Activated T-cell treated with anti-CD3 and anti-CD28 coated beads, Interleukin-2, amount 50 U/mL, for 72 hours (primary cell): Measurements from ENCODE around the gene ZKSCAN2. TPM values are rescaled to one million over a fixed set of nuclear protein-coding genes. Genes with fewer than 3 reads are reported as not detected.
A peak's percentile ranks its signal among the peaks of the same experiment; 100 is the strongest.

Experiments used
- ATAC-seq, 2 donors: fragments of 150-1000 bp; cut with Tn5 transposase; replicated peaks in 1 of 2; 2 replicates each; pipeline ENCODE4 v1.10.0; 2021; ENCODE audit warnings: moderate library complexity in 2 of 2, mild to moderate bottlenecking in 1 of 2
- DNase-seq, 2 donors: peaks; one replicate each; pipeline ENCODE4 v3.0.0; 2021 to 2022; ENCODE audit warnings: mixed read lengths in 1 of 2
- H3K27ac Mint-ChIP-seq: one replicate; pipeline ENCODE4 v1.8.0; 2022; ENCODE audit warnings: mild to moderate bottlenecking, moderate library complexity, mixed read lengths
- H3K27me3 Mint-ChIP-seq: one replicate; pipeline ENCODE4 v1.8.0; 2022; ENCODE audit warnings: low read depth, mixed read lengths
- H3K36me3 Mint-ChIP-seq, 2 donors: one replicate each; pipeline ENCODE4 v1.8.0; 2022; ENCODE audit warnings: mixed read lengths in 2 of 2, mild to moderate bottlenecking in 1 of 2; ENCODE audit not compliant: insufficient read depth in 2 of 2
- H3K4me1 Mint-ChIP-seq: one replicate; pipeline ENCODE4 v1.8.0; 2022; ENCODE audit warnings: low read depth, mixed read lengths
- H3K4me3 Mint-ChIP-seq, 2 donors: one replicate each; pipeline ENCODE4 v1.8.0; 2022; ENCODE audit warnings: mild to moderate bottlenecking in 2 of 2, mixed read lengths in 2 of 2, moderate library complexity in 2 of 2
- H3K9me3 Mint-ChIP-seq, 2 donors: one replicate each; pipeline ENCODE4 v1.8.0; 2022; ENCODE audit warnings: mixed read lengths in 2 of 2
- total RNA-seq, 2 donors: library from RNA; stranded (reverse); gene quantifications; one replicate each; pipeline ENCODE4 v1.2.3, GENCODE V29; 2022

ZKSCAN2 gene
- total RNA-seq, 2 donors from 2014 or later: 5.8 to 6.7 TPM

DNA sequence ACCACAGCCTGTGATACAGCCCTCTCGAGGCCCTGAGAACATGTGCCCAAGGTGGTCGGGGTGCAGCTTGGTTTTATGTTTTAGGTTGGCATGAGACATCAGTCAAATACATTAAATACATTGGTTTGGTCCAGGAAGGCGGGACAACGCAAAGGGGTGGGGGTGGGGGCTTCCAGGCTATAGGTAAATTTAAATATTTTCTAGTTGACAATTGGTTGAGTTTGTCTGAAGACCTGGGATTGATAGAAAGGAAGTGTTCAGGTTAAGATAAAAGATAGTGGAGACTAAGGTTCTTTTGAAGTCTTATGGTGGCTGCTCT, 1.2 kb upstream of the ZKSCAN2 start:
- peak overlapping the region; percentile 94 for H3K27ac Mint-ChIP-seq
- H3K27me3 Mint-ChIP-seq: no peaks in the 10 kb centered on the region
- no peaks in the 10 kb centered on the region for H3K9me3 Mint-ChIP-seq
- peak overlapping the region; percentile 87 to 98 for H3K4me3 Mint-ChIP-seq
- H3K36me3 Mint-ChIP-seq: peaks cover 3 to 13% of the 10 kb centered on the region in 2 donors
- DNase-seq (no peak), ATAC-seq (no peak)
- H3K4me1 Mint-ChIP-seq: peaks cover 57% of the 10 kb centered on the region

- Mint-ChIP-seq H3K36me3 (peaks cover 2 to 13% of the 10 kb centered on the region in 2 donors), H3K4me3 (peak overlapping the region; percentile 87 to 98), H3K9me3 (no peaks in the 10 kb centered on the region), H3K27ac (peak overlapping the region; percentile 94), H3K4me1 (peaks cover 61% of the 10 kb centered on the region), H3K27me3 (no peaks in the 10 kb centered on the region)
- ATAC-seq (peak; percentile 55 to 65), DNase-seq (peak; percentile 82 to 83)
Measured at GRCh38 chr16:25257956-25258860, 563 bp upstream of the ZKSCAN2 start.

- Mint-ChIP-seq H3K4me3 (peak overlapping the region; percentile 87 to 98), H3K36me3 (peaks cover 2 to 14% of the 10 kb centered on the region in 2 donors), H3K27ac (peak overlapping the region; percentile 73), H3K9me3 (no peaks in the 10 kb centered on the region), H3K4me1 (peaks cover 63% of the 10 kb centered on the region), H3K27me3 (no peaks in the 10 kb centered on the region)
- peak in 1 of 2 donors; percentile 9 for DNase-seq
- no peak for ATAC-seq
Measured at GRCh38 chr16:25256695-25257469, 763 bp downstream of the ZKSCAN2 start.

GRCh38 chr16:25253322-25253721, 4.3 kb downstream of the ZKSCAN2 start:
- Mint-ChIP-seq H3K4me1 (peaks cover 31% of the 10 kb centered on the region), H3K36me3 (peaks cover 2 to 15% of the 10 kb centered on the region in 2 donors), H3K27me3 (no peaks in the 10 kb centered on the region), H3K9me3 (no peaks in the 10 kb centered on the region), H3K4me3 (no peak overlapping the region), H3K27ac (no peak overlapping the region)
- DNase-seq (no peak), ATAC-seq (no peak)

GRCh38 chr16:25250467-25250866, 7.2 kb downstream of the ZKSCAN2 start:
- Mint-ChIP-seq H3K9me3 (no peaks in the 10 kb centered on the region), H3K4me1 (peaks cover 14% of the 10 kb centered on the region), H3K4me3 (no peak overlapping the region), H3K27ac (no peak overlapping the region), H3K36me3 (peaks cover 10 to 29% of the 10 kb centered on the region in 2 donors), H3K27me3 (no peaks in the 10 kb centered on the region)
- DNase-seq (no peak), ATAC-seq (no peak)

DNA sequence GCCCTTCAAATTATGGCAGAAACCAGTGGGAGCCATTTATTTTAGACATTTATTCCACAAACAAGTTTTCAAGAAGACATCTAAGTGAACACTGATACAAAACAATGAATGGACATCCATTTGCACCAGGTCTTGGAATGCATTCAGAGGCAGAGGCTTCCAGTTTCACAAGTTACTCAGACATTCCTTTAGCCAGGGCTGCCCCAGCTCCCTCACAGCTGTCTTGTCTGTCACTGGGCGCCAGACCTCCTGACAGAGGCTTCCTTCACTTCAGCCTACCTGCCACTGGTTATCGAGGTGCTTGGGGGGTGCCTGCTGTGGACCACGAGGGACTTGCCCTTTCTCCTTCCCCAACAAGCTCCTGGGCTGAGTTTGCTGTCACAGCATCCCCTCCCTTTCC, 21.7 kb downstream of the ZKSCAN2 start:
- no peak overlapping the region for H3K27ac Mint-ChIP-seq
- H3K4me3 Mint-ChIP-seq: no peak overlapping the region
- H3K36me3 Mint-ChIP-seq: no peaks in the 10 kb centered on the region
- H3K9me3 Mint-ChIP-seq: no peaks in the 10 kb centered on the region
- peaks cover 5% of the 10 kb centered on the region for H3K4me1 Mint-ChIP-seq
- ATAC-seq: no peak
- DNase-seq: no peak
- no peaks in the 10 kb centered on the region for H3K27me3 Mint-ChIP-seq

DNA sequence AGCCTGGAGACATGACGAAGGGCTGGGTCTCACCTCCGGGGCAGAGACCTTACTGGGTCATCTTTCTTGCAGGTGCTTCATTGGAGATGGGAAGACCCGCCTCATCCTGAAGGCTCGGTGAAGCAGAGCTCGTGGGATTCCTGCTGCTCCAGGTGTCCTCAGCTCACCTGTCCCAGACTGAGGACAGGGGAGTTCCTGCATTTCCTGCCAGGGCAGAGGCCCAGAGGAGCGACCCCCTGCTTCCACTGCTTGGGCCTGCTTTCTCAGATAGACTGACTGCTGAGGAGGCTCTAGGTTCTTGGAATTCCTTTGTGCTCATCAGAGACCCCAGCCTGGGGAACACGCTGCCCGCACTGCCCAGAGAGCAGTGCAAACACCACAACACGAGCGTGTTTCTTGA, 29.3 kb downstream of the ZKSCAN2 start:
- Mint-ChIP-seq H3K4me3 (no peak overlapping the region), H3K4me1 (peaks cover 9% of the 10 kb centered on the region), H3K9me3 (no peaks in the 10 kb centered on the region), H3K36me3 (no peaks in the 10 kb centered on the region), H3K27me3 (no peaks in the 10 kb centered on the region), H3K27ac (no peak overlapping the region)
- no peak for DNase-seq
- ATAC-seq: no peak

- Mint-ChIP-seq H3K4me1 (peaks cover 7% of the 10 kb centered on the region), H3K4me3 (no peak overlapping the region), H3K27me3 (no peaks in the 10 kb centered on the region), H3K27ac (no peak overlapping the region), H3K36me3 (no peaks in the 10 kb centered on the region), H3K9me3 (no peaks in the 10 kb centered on the region)
- DNase-seq: no peak
- peak in 1 of 2 donors; percentile 23 for ATAC-seq
Measured at GRCh38 chr16:25224731-25225319, 32.8 kb downstream of the ZKSCAN2 start.

- Mint-ChIP-seq H3K9me3 (no peaks in the 10 kb centered on the region), H3K36me3 (no peaks in the 10 kb centered on the region), H3K27ac (no peak overlapping the region), H3K4me3 (no peak overlapping the region), H3K27me3 (no peaks in the 10 kb centered on the region), H3K4me1 (peaks cover 7% of the 10 kb centered on the region)
- ATAC-seq (no peak), DNase-seq (no peak)
Measured at GRCh38 chr16:25223964-25224363, 33.7 kb downstream of the ZKSCAN2 start.

GRCh38 chr16:25222959-25223358, 34.7 kb downstream of the ZKSCAN2 start:
- Mint-ChIP-seq H3K27ac (no peak overlapping the region), H3K4me3 (no peak overlapping the region), H3K4me1 (peaks cover 7% of the 10 kb centered on the region), H3K9me3 (no peaks in the 10 kb centered on the region), H3K36me3 (no peaks in the 10 kb centered on the region), H3K27me3 (no peaks in the 10 kb centered on the region)
- DNase-seq (no peak), ATAC-seq (no peak)

DNA sequence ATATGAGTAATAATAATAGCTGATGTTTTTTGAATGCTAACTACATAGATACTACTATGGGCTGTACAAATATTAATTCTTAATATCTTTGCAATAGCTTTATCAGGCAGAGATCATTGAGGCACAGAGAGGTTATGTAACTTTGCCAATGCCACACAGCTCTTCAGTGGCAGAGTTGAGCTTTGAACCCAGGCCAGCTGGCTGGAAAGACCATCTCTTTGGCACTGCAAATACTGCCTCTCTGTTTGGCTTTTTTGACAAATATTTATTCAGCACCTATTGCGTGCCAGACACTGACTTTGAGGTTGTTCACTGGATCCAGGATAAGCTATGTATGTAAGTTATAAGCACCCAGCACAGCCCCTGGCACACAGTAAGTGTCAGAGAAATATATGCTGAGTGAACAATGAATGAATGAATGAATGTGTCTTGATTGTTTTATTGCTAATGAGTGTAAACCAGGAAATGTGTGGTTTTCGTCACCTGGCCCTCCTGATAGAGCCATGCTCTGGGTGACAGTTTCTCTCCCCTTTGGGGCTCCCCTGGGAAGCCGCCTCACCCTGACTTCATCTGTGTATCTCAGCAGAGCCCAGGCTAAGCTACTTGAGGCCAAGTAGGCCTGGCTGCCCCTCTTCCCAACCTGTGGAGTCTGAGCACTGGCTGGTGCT, 38.4 kb downstream of the ZKSCAN2 start:
- no peaks in the 10 kb centered on the region for H3K4me1 Mint-ChIP-seq
- ATAC-seq: no peak
- no peaks in the 10 kb centered on the region for H3K36me3 Mint-ChIP-seq
- no peaks in the 10 kb centered on the region for H3K9me3 Mint-ChIP-seq
- H3K27me3 Mint-ChIP-seq: no peaks in the 10 kb centered on the region
- H3K4me3 Mint-ChIP-seq: no peak overlapping the region
- DNase-seq: no peak
- H3K27ac Mint-ChIP-seq: no peak overlapping the region

- no peak for DNase-seq
- no peak overlapping the region for H3K27ac Mint-ChIP-seq
- no peaks in the 10 kb centered on the region for H3K9me3 Mint-ChIP-seq
- no peak overlapping the region for H3K4me3 Mint-ChIP-seq
- H3K36me3 Mint-ChIP-seq: no peaks in the 10 kb centered on the region
- H3K27me3 Mint-ChIP-seq: no peaks in the 10 kb centered on the region
- no peak for ATAC-seq
- no peaks in the 10 kb centered on the region for H3K4me1 Mint-ChIP-seq
Measured at GRCh38 chr16:25217921-25218320, 39.7 kb downstream of the ZKSCAN2 start.

DNA sequence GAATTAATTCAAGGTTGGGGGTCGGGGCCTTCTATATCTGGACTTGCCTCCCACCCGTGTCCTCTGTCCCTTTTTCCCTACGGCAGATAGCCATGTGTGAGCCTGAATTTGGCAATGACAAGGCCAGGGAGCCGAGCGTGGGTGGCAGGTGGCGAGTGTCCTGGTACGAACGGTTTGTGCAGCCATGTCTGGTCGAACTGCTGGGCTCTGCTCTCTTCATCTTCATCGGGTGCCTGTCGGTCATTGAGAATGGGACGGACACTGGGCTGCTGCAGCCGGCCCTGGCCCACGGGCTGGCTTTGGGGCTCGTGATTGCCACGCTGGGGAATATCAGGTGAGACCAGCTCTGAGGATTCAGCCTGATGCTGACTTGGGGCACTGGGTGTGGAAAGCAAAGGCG, 40.5 kb downstream of the ZKSCAN2 start:
- Mint-ChIP-seq H3K27ac (no peak overlapping the region), H3K36me3 (no peaks in the 10 kb centered on the region), H3K27me3 (no peaks in the 10 kb centered on the region)

More for the DNA sequence above, 40.5 kb downstream of the ZKSCAN2 start:
- no peak for ATAC-seq
- H3K4me3 Mint-ChIP-seq: no peak overlapping the region
- no peaks in the 10 kb centered on the region for H3K4me1 Mint-ChIP-seq
- DNase-seq: no peak
- no peaks in the 10 kb centered on the region for H3K9me3 Mint-ChIP-seq
